Fibroblast of the aortic adventitia (primary cell): Measurements from ENCODE around the gene MICAL3. TPM values are rescaled to one million over a fixed set of nuclear protein-coding genes. Genes with fewer than 3 reads are reported as not detected.
"Not testable (repeated sequence)": the region's sequence is repeated elsewhere in the genome, so short reads cannot be mapped to it uniquely, and the experiment has no call there.

ENCODE experiments used
- DNase-seq: peaks from one replicate; pipeline ENCODE4 v3.0.0-alpha.2; 2010; ENCODE audit warnings: low read depth
- H3K4me3 ChIP-seq: 2 replicates; pipeline ENCODE4 v1.5.1; 2011; ENCODE audit warnings: low read depth, mild to moderate bottlenecking, control low read depth, low read length, moderate library complexity
- CTCF ChIP-seq: IDR thresholded peaks from 2 replicates; pipeline ENCODE4 v1.5.1; 2011; ENCODE audit warnings: mild to moderate bottlenecking, low read length, control low read depth, inconsistent platforms; ENCODE audit not compliant: insufficient read depth
- total RNA-seq: library from RNA; depleted of rRNA; stranded (reverse); fragments of >200 nt; gene quantifications from 2 replicates; pipeline ENCODE4 v1.2.3, GENCODE V29; 2012; ENCODE audit warnings: low replicate concordance

The MICAL3 gene
- 18.8 and 20.5 TPM in 2 replicates for total RNA-seq

GRCh38 chr22:18024276-18024939 is at the start of gene MICAL3:
Gene MICAL3, minus strand, starts transcription at chr22:18024561. Its CDS starts 117,749 bp downstream, at chr22:17906812.
- peak; percentile 61 for TF ChIP-seq CTCF
- DNase-seq: peak; percentile 58
- peak within 1 kb of the TSS; percentile 68 for H3K4me3 ChIP-seq

GRCh38 chr22:18073927-18074326 is 49.6 kb upstream of the MICAL3 start:
- not testable (repeated sequence) for H3K4me3 ChIP-seq, DNase-seq

GRCh38 chr22:18073467-18073866 is 49.1 kb upstream of the MICAL3 start:
- no peak for DNase-seq
- H3K4me3 ChIP-seq: no peak overlapping the region
- no peak for TF ChIP-seq CTCF

- DNase-seq: no peak
- TF ChIP-seq CTCF: no peak
- no peak overlapping the region for H3K4me3 ChIP-seq
These were observed 47.6 kb upstream of the MICAL3 start for GRCh38 chr22:18071968-18072310.

GRCh38 chr22:18071307-18071967 is 47.1 kb upstream of the MICAL3 start:
- not testable (repeated sequence) for H3K4me3 ChIP-seq, DNase-seq

GRCh38 chr22:18070556-18071306 is 46.4 kb upstream of the MICAL3 start:
- DNase-seq: no peak
- peak; percentile 24 for TF ChIP-seq CTCF
- H3K4me3 ChIP-seq: no peak overlapping the region

- DNase-seq: no peak
- TF ChIP-seq CTCF: no peak
- no peak overlapping the region for H3K4me3 ChIP-seq
These were observed 45.7 kb upstream of the MICAL3 start for GRCh38 chr22:18070041-18070440.
